HT1080 (cell line): ENCODE results near the gene SMC2. TPM values are rescaled to one million over a fixed set of nuclear protein-coding genes. Genes with fewer than 3 reads are reported as not detected.

Experiments used
- DNase-seq: peaks from one replicate; pipeline ENCODE4 v3.0.0-alpha.2; 2015; ENCODE audit warnings: low read depth
- polyA plus RNA-seq, 2 experiments: library from polyadenylated mRNA; depleted of rRNA; stranded (reverse); fragments of >200 nt; gene quantifications; 2 replicates each; pipeline ENCODE4 v1.2.3, GENCODE V29; 2015
- total RNA-seq: library from RNA; depleted of rRNA; stranded (reverse); fragments of >200 nt; shearing (Covaris generic); gene quantifications from 2 replicates; pipeline ENCODE4 v1.2.3, GENCODE V29; 2014; rRNA removed

Gene SMC2
- 32.0 and 34.1 TPM in 2 replicates for total RNA-seq
- 16.8 and 21.4 TPM in 2 replicates for polyA plus RNA-seq (2015; cell fraction: cytosol; rRNA removed)
- 56.3 and 57.7 TPM in 2 replicates for polyA plus RNA-seq (2015; cell fraction: nucleus; rRNA removed)

GRCh38 chr9:104093647-104094533 is at the start of gene SMC2:
SMC2 (plus strand) TSS chr9:104094309; CDS start chr9:104095385, 1,076 bp downstream.
- peak; percentile 88 for DNase-seq

GRCh38 chr9:104068546-104068945 is 25.6 kb upstream of the SMC2 start:
- DNase-seq = peak; percentile 27

GRCh38 chr9:104069288-104069687 is 24.8 kb upstream of the SMC2 start:
- DNase-seq = no peak

- DNase-seq = no peak
Measured at GRCh38 chr9:104071589-104071988, 22.5 kb upstream of the SMC2 start.

- no peak for DNase-seq
Measured at GRCh38 chr9:104073098-104073769, 20.9 kb upstream of the SMC2 start.

- no peak for DNase-seq
Measured at GRCh38 chr9:104073770-104074133, 20.4 kb upstream of the SMC2 start.

- DNase-seq = peak; percentile 37
Measured at GRCh38 chr9:104074876-104075275, 19.2 kb upstream of the SMC2 start.

GRCh38 chr9:104075801-104076753 is 18.0 kb upstream of the SMC2 start:
- peak; percentile 34 for DNase-seq

GRCh38 chr9:104078596-104078995 is 15.5 kb upstream of the SMC2 start:
- DNase-seq = no peak

GRCh38 chr9:104080983-104081382 is 13.1 kb upstream of the SMC2 start:
- DNase-seq = no peak

- no peak for DNase-seq
Measured at GRCh38 chr9:104082168-104082567, 11.9 kb upstream of the SMC2 start.

- no peak for DNase-seq
Measured at GRCh38 chr9:104085525-104085924, 8.6 kb upstream of the SMC2 start.

GRCh38 chr9:104087894-104088293 is 6.2 kb upstream of the SMC2 start:
- DNase-seq = no peak

GRCh38 chr9:104088416-104088815 is 5.7 kb upstream of the SMC2 start:
- no peak for DNase-seq

GRCh38 chr9:104090578-104090977 is 3.5 kb upstream of the SMC2 start:
- no peak for DNase-seq

- DNase-seq = no peak
Measured at GRCh38 chr9:104091116-104091515, 3.0 kb upstream of the SMC2 start.

GRCh38 chr9:104091708-104092107 is 2.4 kb upstream of the SMC2 start:
- DNase-seq = no peak

- no peak for DNase-seq
Measured at GRCh38 chr9:104092192-104092591, 1.9 kb upstream of the SMC2 start.

GRCh38 chr9:104092875-104093600 is 1.1 kb upstream of the SMC2 start:
- no peak for DNase-seq

- peak; percentile 25 for DNase-seq
Measured at GRCh38 chr9:104094534-104095015, 466 bp downstream of the SMC2 start.
